ENCODE measurements around the gene RTL1. TPM values are rescaled to one million over a fixed set of nuclear protein-coding genes. Genes with fewer than 3 reads are reported as not detected.

RTL1 gene
- total RNA-seq, 1 experiment from 2014 or later, result not detected

- no peaks in the 10 kb centered on the region; the same call in 1 of the 2 replicates for H4K20me1 ChIP-seq (ENCODE audit: insufficient read depth, low read depth, low read length)
- H3K27ac ChIP-seq (ENCODE audit: low read length), result no peak overlapping the region
- no peak for DNase-seq
- H3K79me2 ChIP-seq (ENCODE audit: low read length), result no peaks in the 10 kb centered on the region
- no peak overlapping the region for H3K9ac ChIP-seq (ENCODE audit: low read length)
- H3K27me3 ChIP-seq (ENCODE audit: low read length), result no peaks in the 10 kb centered on the region
- H3K4me1 ChIP-seq (ENCODE audit: low read length), result no peaks in the 10 kb centered on the region
- no peaks in the 10 kb centered on the region for H3K9me2 ChIP-seq (replicated peaks; ENCODE audit: insufficient read depth, low read length)
- H3K4me3 ChIP-seq (ENCODE audit: low read length), result no peak overlapping the region
- no peak overlapping the region for H2AFZ ChIP-seq (ENCODE audit: low read length)
- H3K9me3 ChIP-seq (ENCODE audit: low read length), result no peaks in the 10 kb centered on the region
- no peaks in the 10 kb centered on the region for H3K36me3 ChIP-seq (ENCODE audit: insufficient read depth, low read length)
- no peak overlapping the region for H3K4me2 ChIP-seq (ENCODE audit: low read depth, low read length, poor library complexity, severe bottlenecking)
These were observed 9.1 kb downstream of the RTL1 start for GRCh38 chr14:100894416-100894815.

- H3K36me3 ChIP-seq (ENCODE audit: insufficient read depth, low read length), result no peaks in the 10 kb centered on the region
- H3K4me2 ChIP-seq (ENCODE audit: low read depth, low read length, poor library complexity, severe bottlenecking), result no peak overlapping the region
- H3K4me1 ChIP-seq (ENCODE audit: low read length), result no peaks in the 10 kb centered on the region
- H3K9me3 ChIP-seq (ENCODE audit: low read length), result no peaks in the 10 kb centered on the region
- H4K20me1 ChIP-seq (ENCODE audit: insufficient read depth, low read depth, low read length), result no peaks in the 10 kb centered on the region; the same call in 1 of the 2 replicates
- H2AFZ ChIP-seq (ENCODE audit: low read length), result no peak overlapping the region
- no peak overlapping the region for H3K4me3 ChIP-seq (ENCODE audit: low read length)
- H3K27ac ChIP-seq (ENCODE audit: low read length), result no peak overlapping the region
- no peaks in the 10 kb centered on the region for H3K79me2 ChIP-seq (ENCODE audit: low read length)
- no peak for DNase-seq
- no peaks in the 10 kb centered on the region for H3K9me2 ChIP-seq (replicated peaks; ENCODE audit: insufficient read depth, low read length)
- H3K27me3 ChIP-seq (ENCODE audit: low read length), result no peaks in the 10 kb centered on the region
- no peak overlapping the region for H3K9ac ChIP-seq (ENCODE audit: low read length)
These were observed 9.8 kb downstream of the RTL1 start for GRCh38 chr14:100893760-100894159.

GRCh38 chr14:100893228-100893601 lies 10.3 kb downstream of the RTL1 start:
- Histone ChIP-seq H3K4me2 (ENCODE audit: low read depth, low read length, poor library complexity, severe bottlenecking) (no peak overlapping the region), H3K9me2 (replicated peaks; ENCODE audit: insufficient read depth, low read length) (no peaks in the 10 kb centered on the region), H3K9ac (ENCODE audit: low read length) (no peak overlapping the region), H3K27ac (ENCODE audit: low read length) (no peak overlapping the region), H3K79me2 (ENCODE audit: low read length) (no peaks in the 10 kb centered on the region), H3K27me3 (ENCODE audit: low read length) (no peaks in the 10 kb centered on the region), H2AFZ (ENCODE audit: low read length) (no peak overlapping the region), H4K20me1 (ENCODE audit: insufficient read depth, low read depth, low read length) (no peaks in the 10 kb centered on the region; the same call in 1 of the 2 replicates), H3K9me3 (ENCODE audit: low read length) (no peaks in the 10 kb centered on the region), H3K4me1 (ENCODE audit: low read length) (no peaks in the 10 kb centered on the region), H3K4me3 (ENCODE audit: low read length) (no peak overlapping the region), H3K36me3 (ENCODE audit: insufficient read depth, low read length) (no peaks in the 10 kb centered on the region)
- DNase-seq, result no peak

GRCh38 chr14:100892496-100893227 lies 10.9 kb downstream of the RTL1 start:
- Histone ChIP-seq H3K27me3 (ENCODE audit: low read length) (no peaks in the 10 kb centered on the region), H3K79me2 (ENCODE audit: low read length) (no peaks in the 10 kb centered on the region), H3K27ac (ENCODE audit: low read length) (no peak overlapping the region)

GRCh38 chr14:100891501-100892445 lies 11.7 kb downstream of the RTL1 start:
- H3K27me3 ChIP-seq (ENCODE audit: low read length), result no peaks in the 10 kb centered on the region
- no peak overlapping the region for H3K9ac ChIP-seq (ENCODE audit: low read length)
- no peaks in the 10 kb centered on the region for H3K4me1 ChIP-seq (ENCODE audit: low read length)
- H3K4me3 ChIP-seq (ENCODE audit: low read length), result no peak overlapping the region
- H4K20me1 ChIP-seq (ENCODE audit: insufficient read depth, low read depth, low read length), result no peaks in the 10 kb centered on the region; the same call in 1 of the 2 replicates
- DNase-seq, result no peak
- H3K9me2 ChIP-seq (replicated peaks; ENCODE audit: insufficient read depth, low read length), result no peaks in the 10 kb centered on the region
- H2AFZ ChIP-seq (ENCODE audit: low read length), result no peak overlapping the region
- H3K4me2 ChIP-seq (ENCODE audit: low read depth, low read length, poor library complexity, severe bottlenecking), result no peak overlapping the region
- H3K9me3 ChIP-seq (ENCODE audit: low read length), result no peaks in the 10 kb centered on the region
- no peak overlapping the region for H3K27ac ChIP-seq (ENCODE audit: low read length)
- H3K79me2 ChIP-seq (ENCODE audit: low read length), result no peaks in the 10 kb centered on the region
- no peaks in the 10 kb centered on the region for H3K36me3 ChIP-seq (ENCODE audit: insufficient read depth, low read length)

More at GRCh38 chr14:100892496-100893227, 10.9 kb downstream of the RTL1 start:
- no peaks in the 10 kb centered on the region for H3K9me2 ChIP-seq (replicated peaks; ENCODE audit: insufficient read depth, low read length)
- H3K4me3 ChIP-seq (ENCODE audit: low read length), result no peak overlapping the region
- no peaks in the 10 kb centered on the region; the same call in 1 of the 2 replicates for H4K20me1 ChIP-seq (ENCODE audit: insufficient read depth, low read depth, low read length)
- no peak for DNase-seq
- H3K4me1 ChIP-seq (ENCODE audit: low read length), result no peaks in the 10 kb centered on the region
- no peak overlapping the region for H3K9ac ChIP-seq (ENCODE audit: low read length)
- no peaks in the 10 kb centered on the region for H3K36me3 ChIP-seq (ENCODE audit: insufficient read depth, low read length)
- no peaks in the 10 kb centered on the region for H3K9me3 ChIP-seq (ENCODE audit: low read length)
- no peak overlapping the region for H3K4me2 ChIP-seq (ENCODE audit: low read depth, low read length, poor library complexity, severe bottlenecking)
- no peak overlapping the region for H2AFZ ChIP-seq (ENCODE audit: low read length)

GRCh38 chr14:100891051-100891450 lies 12.5 kb downstream of the RTL1 start:
- DNase-seq, result no peak
- no peaks in the 10 kb centered on the region for H3K27me3 ChIP-seq (ENCODE audit: low read length)

GRCh38 chr14:100890061-100890850 lies 13.3 kb downstream of the RTL1 start:
- no peaks in the 10 kb centered on the region for H3K27me3 ChIP-seq (ENCODE audit: low read length)
- H3K4me2 ChIP-seq (ENCODE audit: low read depth, low read length, poor library complexity, severe bottlenecking), result no peak overlapping the region
- no peak overlapping the region for H3K9ac ChIP-seq (ENCODE audit: low read length)

More at GRCh38 chr14:100891051-100891450, 12.5 kb downstream of the RTL1 start:
- H2AFZ ChIP-seq (ENCODE audit: low read length), result no peak overlapping the region
- no peak overlapping the region for H3K9ac ChIP-seq (ENCODE audit: low read length)
- H3K36me3 ChIP-seq (ENCODE audit: insufficient read depth, low read length), result no peaks in the 10 kb centered on the region
- H3K79me2 ChIP-seq (ENCODE audit: low read length), result no peaks in the 10 kb centered on the region
- H3K4me3 ChIP-seq (ENCODE audit: low read length), result no peak overlapping the region
- H3K4me1 ChIP-seq (ENCODE audit: low read length), result no peaks in the 10 kb centered on the region
- no peaks in the 10 kb centered on the region for H3K9me2 ChIP-seq (replicated peaks; ENCODE audit: insufficient read depth, low read length)
- no peaks in the 10 kb centered on the region; the same call in 1 of the 2 replicates for H4K20me1 ChIP-seq (ENCODE audit: insufficient read depth, low read depth, low read length)
- no peak overlapping the region for H3K27ac ChIP-seq (ENCODE audit: low read length)
- no peaks in the 10 kb centered on the region for H3K9me3 ChIP-seq (ENCODE audit: low read length)
- H3K4me2 ChIP-seq (ENCODE audit: low read depth, low read length, poor library complexity, severe bottlenecking), result no peak overlapping the region

More at GRCh38 chr14:100890061-100890850, 13.3 kb downstream of the RTL1 start:
- Histone ChIP-seq H3K79me2 (ENCODE audit: low read length) (no peaks in the 10 kb centered on the region), H2AFZ (ENCODE audit: low read length) (no peak overlapping the region), H3K27ac (ENCODE audit: low read length) (no peak overlapping the region), H4K20me1 (ENCODE audit: insufficient read depth, low read depth, low read length) (no peaks in the 10 kb centered on the region; the same call in 1 of the 2 replicates), H3K4me3 (ENCODE audit: low read length) (no peak overlapping the region), H3K9me2 (replicated peaks; ENCODE audit: insufficient read depth, low read length) (no peaks in the 10 kb centered on the region), H3K36me3 (ENCODE audit: insufficient read depth, low read length) (no peaks in the 10 kb centered on the region), H3K4me1 (ENCODE audit: low read length) (no peaks in the 10 kb centered on the region), H3K9me3 (ENCODE audit: low read length) (no peaks in the 10 kb centered on the region)
- no peak for DNase-seq
